ENCODE measurements around the gene PRKAG2.

GRCh38 chr7:151732834-151733592 is 143.9 kb downstream of the PRKAG2 start:
- TF ChIP-seq CTCF (IDR thresholded peaks at IDR 0.05; ENCODE audit: low read depth, low read length), result no peak
- TF ChIP-seq POLR2A (IDR thresholded peaks at IDR 0.05; ENCODE audit: extremely low read depth, insufficient read length), result no peak

Data from NB4 (cell line).